IPS-NIHi11 (cell line): Measurements from ENCODE around the gene WDR37.

Experiments
- DNase-seq: peaks from one replicate; pipeline ENCODE4 v3.0.0; 2012; ENCODE audit warnings: mixed read lengths, low spot score

WDR37 gene

GRCh38 chr10:1074748-1075308 is 18.6 kb downstream of the WDR37 start:
- DNase-seq = no peak

DNA sequence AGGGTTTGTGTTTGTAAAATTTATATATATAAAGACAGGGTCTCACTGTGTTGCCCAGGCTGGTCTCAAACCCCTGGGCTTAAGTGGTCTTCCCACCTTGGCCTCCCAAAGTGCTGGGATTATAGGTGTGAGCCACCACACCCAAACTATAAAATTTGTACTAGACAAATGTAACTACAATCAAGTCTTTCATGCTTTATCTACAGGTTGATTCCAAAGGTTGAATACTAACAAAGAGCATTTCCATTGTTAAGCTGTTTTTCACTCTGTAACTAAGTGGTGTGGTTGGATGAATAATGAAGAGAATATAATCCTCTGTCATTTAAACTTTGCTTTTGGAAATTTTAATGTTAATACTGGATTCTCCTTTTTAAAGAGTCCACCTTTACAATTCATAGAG is 22.5 kb downstream of the WDR37 start:
- DNase-seq = no peak

DNA sequence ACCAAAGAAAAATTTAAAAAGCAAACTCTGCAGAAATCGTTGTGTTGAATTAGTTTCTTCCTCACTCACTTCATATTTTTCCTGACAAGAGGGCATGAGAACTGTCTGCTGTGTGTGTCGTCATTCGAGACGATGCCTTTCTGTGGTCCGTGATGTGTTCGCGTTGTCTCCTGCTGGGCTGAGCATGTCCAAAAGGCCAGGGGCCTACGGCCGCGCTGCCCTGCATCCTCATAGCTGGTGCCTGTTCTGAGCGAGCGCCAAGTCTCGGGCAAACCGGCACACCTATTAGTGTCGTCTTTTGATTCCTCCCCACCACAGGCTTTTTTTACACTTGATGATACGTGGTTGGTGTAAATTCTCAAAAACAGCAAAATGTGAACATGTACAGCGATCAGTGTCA is 27.4 kb downstream of the WDR37 start:
- no peak for DNase-seq

DNA sequence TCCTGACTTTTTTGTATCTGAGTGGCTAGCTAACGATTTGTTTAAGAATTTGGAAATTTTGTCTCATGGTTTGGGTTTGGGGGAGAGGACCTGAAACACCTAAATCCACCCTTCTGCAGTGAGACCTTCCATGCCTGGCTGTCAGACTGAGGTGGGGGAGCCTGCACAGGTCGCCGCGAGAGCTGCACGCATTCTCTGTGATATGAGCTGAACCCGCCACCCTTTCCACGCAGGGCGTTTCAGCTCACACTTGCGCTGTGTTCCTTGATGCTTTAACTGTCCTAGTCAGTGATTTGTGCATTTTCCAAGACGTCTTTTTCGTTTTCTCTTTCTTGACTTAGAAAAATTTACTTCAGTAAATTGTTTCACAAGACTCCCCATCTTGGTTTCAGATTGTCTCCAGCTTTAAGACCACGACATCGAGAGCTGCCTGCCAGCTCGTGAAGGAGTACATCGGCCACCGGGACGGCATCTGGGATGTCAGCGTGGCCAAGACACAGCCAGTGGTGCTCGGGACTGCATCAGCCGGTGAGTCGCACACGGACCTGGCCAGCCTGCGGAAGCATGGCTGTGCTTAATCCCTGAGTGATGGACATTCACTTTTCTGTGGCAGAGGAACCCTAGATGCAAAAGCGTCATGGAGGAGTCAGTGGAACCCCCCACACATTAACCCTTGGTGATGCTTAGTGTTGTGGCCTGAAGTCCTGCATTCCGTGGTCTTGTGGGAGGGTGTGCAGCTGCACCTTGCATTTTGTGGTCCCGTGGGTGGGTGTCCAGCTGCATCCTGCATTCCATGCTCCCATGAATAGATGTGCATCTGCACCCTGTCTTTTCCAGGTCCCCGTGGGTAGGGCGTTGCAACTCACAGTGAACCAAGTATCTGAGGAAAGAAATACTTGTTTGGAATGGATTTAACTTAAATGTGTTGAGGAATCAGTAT is 28.1 kb downstream of the WDR37 start:
- no peak for DNase-seq

GRCh38 chr10:1085258-1085657 is 29.1 kb downstream of the WDR37 start:
- no peak for DNase-seq

- no peak for DNase-seq
Measured at GRCh38 chr10:1086787-1087186, 30.6 kb downstream of the WDR37 start.

DNA sequence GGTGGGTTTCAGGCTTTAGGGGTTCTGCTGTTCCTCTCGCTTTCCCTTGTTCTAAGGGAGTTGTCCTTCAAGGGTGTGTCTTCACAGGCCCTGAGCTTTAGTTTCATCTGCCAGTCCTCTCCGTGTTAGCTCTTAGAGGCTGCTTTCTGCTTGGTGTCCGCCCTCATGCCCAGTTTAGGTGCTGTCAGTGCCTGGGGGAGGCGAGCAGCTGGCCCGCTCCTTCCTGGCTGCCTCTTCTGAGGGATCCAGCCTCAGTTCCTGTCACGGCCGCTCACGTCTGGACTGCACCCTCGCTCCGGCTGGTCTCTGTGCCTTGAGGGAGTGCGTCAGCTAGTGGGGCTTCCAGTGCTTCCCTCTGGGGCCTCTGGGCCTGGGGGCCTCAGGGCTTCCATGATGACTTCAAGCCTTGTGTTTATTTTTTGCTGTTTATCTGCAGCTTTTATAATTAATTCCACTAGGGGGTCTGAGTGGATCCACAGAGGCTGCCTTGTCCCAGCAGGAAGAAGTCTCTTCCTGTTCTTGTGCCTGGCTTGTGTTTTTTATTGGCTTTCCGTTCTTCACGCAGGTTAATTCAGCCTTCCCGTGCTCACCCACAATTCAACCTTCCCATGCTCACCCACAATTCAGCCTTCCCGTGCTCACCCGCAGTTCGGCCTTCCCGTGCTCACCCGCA is 33.0 kb downstream of the WDR37 start:
- no peak for DNase-seq

GRCh38 chr10:1090696-1091095 is 34.5 kb downstream of the WDR37 start:
- DNase-seq = no peak

- no peak for DNase-seq
Measured at GRCh38 chr10:1093696-1094095, 37.5 kb downstream of the WDR37 start.

- DNase-seq = no peak
Measured at GRCh38 chr10:1094112-1095057, 38.2 kb downstream of the WDR37 start.

DNA sequence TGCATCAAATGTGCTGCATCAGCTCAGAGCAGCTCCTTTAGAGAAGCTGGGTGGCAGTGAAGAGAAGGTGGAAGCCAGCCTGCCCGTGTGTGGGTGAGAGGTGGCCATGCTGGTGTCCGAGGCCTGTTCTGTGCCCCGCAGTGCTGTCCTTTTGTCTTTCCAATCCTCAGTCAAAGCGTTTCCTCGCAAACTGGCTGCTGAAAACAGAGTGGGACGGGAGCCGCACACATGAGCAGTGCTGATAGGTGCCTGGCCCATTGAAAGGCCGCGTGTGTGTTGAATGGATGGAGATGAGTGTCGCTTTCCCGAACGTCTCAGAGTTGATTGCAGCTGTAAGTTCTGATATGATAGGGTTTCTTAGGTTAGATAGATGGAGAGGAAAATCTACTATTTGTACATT is 39.3 kb downstream of the WDR37 start:
- no peak for DNase-seq

DNA sequence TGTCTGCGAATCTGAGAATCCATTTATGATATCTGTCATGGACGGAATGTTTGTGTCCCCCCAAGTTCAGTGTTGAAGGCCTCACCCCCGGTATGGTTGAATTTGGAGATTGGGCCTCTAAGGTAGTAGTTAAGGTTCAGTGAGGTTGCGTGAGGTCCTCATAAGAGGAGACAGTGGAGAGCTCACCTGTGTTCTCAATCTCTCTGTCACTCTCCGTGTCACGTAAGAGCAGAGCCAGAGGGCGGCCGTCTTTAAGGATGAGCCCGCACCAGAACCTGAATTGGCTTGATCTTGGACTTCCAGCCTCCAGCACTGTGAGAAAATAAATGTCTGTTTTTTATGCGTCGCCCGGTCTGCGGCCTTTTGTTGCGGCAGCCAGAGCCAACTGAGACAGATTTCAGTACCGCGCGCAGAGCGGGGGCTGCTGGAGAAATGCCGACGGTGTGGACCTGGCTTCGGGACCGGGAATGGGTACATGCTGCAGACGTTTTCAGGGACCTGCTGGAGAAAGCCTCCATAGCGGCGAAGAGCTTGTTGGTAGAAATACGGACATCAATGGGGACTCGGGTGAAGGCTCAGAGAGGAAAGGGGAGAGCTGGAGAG is 40.2 kb downstream of the WDR37 start:
- DNase-seq = no peak

GRCh38 chr10:1097436-1097835 is 41.3 kb downstream of the WDR37 start:
- DNase-seq = no peak

DNA sequence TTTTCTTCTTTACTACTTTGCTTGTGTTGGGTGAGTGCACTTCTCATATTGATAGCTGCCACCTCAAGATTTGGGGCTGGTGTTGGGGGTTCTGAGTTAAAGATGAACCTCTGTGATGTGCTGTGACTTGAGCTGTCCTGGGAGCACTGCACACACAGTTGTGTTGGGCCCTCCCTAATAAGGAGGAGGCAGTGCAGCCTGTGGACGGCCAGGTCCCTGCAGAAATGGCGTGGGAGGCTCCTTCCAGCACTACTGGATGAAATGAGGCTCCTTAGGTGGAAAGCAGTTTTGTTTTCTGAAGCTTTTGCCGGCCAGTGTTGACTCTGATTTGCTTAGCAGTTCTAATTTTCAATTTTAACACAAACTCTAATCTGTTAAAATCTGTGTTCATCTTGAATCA is 44.0 kb downstream of the WDR37 start:
- DNase-seq = no peak

DNA sequence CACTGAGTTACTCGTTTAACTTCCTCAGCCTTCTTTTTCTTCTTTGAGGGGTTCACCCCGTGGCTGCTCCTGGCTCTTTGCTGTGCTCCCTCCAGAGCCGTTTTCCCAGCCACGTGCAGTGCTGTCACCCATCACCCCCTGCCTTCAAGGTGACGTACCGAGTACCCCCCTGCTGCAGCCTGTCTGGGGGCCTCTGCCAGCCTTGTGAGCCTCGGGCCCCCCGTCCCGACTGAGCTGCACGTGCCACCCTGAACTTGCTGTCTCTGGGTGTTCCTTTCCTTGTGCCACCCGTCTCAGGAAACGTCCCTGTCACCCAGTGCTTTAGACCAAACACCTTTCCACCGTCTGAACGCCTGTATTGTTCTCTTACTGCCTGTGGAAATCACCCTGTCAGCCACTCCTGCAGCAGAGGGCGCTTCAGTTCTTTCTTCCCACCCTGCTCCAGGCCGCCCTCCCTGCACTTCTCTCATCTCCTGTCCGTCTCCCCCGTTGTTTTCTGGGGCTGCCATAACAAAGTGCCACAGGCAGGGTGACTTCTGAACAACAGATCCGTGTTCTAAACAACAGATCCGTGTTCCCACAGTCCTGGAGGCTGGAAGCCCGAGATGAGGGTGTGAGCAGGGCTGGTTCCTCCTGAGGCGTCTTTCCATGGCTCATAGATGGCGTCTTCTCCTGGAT is 44.6 kb downstream of the WDR37 start:
- DNase-seq = peak; percentile 46

DNA sequence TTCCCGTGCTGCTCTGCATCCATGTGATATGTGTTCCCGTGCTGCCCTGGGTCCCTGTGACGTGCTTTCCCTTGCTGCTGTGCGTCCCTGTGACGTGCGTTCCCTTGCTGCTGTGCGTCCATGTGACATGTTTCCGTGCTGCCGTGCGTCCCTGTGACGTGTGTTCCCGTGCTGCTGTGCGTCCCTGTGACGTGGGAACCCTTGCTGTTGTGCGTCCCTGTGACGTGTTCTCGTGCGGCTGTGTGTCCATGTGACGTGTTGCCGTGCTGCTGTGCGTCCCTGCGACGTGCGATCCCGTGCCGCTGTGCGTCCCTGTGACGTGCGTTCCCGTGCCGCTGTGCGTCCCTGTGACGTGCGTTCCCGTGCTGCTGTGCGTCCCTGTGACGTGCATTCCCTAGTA is 45.8 kb downstream of the WDR37 start:
- DNase-seq = no peak

- DNase-seq = no peak
Measured at GRCh38 chr10:1102416-1102815, 46.2 kb downstream of the WDR37 start.

GRCh38 chr10:1102831-1103230 is 46.6 kb downstream of the WDR37 start:
- no peak for DNase-seq

- DNase-seq = no peak
Measured at GRCh38 chr10:1103551-1103950, 47.4 kb downstream of the WDR37 start.

GRCh38 chr10:1104971-1105370 is 48.8 kb downstream of the WDR37 start:
- DNase-seq = no peak

DNA sequence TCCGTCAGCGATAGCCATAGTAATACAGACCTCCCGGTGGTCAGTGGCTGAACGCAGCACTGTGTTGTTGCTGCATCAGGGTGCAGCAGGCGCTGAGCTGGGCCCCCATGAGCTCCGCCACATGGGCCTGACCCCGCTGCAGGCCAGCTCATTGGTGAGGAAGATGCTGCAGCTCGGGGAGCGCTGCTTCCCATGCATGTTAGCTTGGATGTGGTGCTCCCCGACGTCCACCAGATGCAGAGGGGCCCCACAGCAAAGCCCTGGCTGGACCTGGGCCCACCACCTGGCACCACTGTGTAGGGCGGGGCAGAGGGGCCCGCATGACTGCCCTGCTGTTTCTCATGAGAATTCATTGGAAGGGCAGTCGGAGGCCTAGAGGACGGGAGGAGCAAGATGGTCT is 50.8 kb downstream of the WDR37 start:
- DNase-seq = no peak
